Prostate gland (tissue), 2 donors: ENCODE results near the gene ZNF638. TPM values are rescaled to one million over a fixed set of nuclear protein-coding genes. Genes with fewer than 3 reads are reported as not detected.

Source experiments
- DNase-seq: peaks from one replicate; pipeline ENCODE4 v3.0.0-alpha.2; 2019; ENCODE audit warnings: low spot score
- H3K27ac ChIP-seq, 2 donors: fragments of 200-600 bp; sonication (generic); 2 replicates each; pipeline ENCODE4 v1.5.1; 2017 to 2019
- H3K27me3 ChIP-seq: fragments of 200-600 bp; sonication (generic); replicated peaks from 2 replicates; pipeline ENCODE4 v1.5.1; 2019; ENCODE audit not compliant: insufficient read depth
- H3K36me3 ChIP-seq, 2 donors: fragments of 200-600 bp; sonication (generic); 1 replicate in 1 of 2; 2 replicates in 1 of 2; pipeline versions ENCODE4 v1.5.1 to v1.8.1; 2017 to 2019
- H3K4me1 ChIP-seq: fragments of 200-600 bp; sonication (generic); replicated peaks from 2 replicates; pipeline ENCODE4 v1.5.1; 2019
- H3K4me3 ChIP-seq, 2 donors: fragments of 200-600 bp; sonication (generic); 2 replicates each; pipeline ENCODE4 v1.5.1; 2017 to 2019
- H3K9me3 ChIP-seq: fragments of 200-600 bp; sonication (generic); 2 replicates; pipeline ENCODE4 v1.5.1; 2017
- CTCF ChIP-seq, 4 experiments: fragments of 200-600 bp in 2 of 4; fragments of 450-650 bp in 2 of 4; sonication (generic) in 2 of 4; IDR thresholded peaks; 1 replicate in 3 of 4; 2 replicates in 1 of 4; pipeline ENCODE4 v1.5.1; 2016 to 2019; ENCODE audit warnings: antibody characterized with exemption in 4 of 4, mild to moderate bottlenecking in 2 of 4, moderate library complexity in 2 of 4
- POLR2A ChIP-seq: fragments of 450-650 bp; IDR thresholded peaks from one replicate; pipeline ENCODE4 v1.6.1; 2016; ENCODE audit warnings: antibody characterized with exemption, mild to moderate bottlenecking
- POLR2AphosphoS5 ChIP-seq: sonication (generic); formaldehyde crosslinking; IDR thresholded peaks from one replicate; pipeline ENCODE4 v1.6.1; 2017; ENCODE audit warnings: antibody characterized with exemption
- WGBS: methylation state at CpG from one replicate; pipeline ENCODE4 v1.1.5; 2018; 5-methylcytosine and 5-hydroxymethylcytosine counted together
- intact Hi-C: fragments of 100-400 bp; cut with DNase I; formaldehyde crosslinking; loops from one replicate; pipeline ENCODE4 v1.14.2; 2022
- total RNA-seq, 2 donors: library from RNA; depleted of rRNA; stranded (reverse); fragments of >200 nt; gene quantifications; one replicate each; pipeline ENCODE4 v1.1.0, GENCODE V29; 2016

The ZNF638 gene
- total RNA-seq, 2 donors from 2014 or later = 137 to 164 TPM

GRCh38 chr2:71474744-71475397 is 143.3 kb downstream of the ZNF638 start:
- no peaks in the 10 kb centered on the region for H3K27me3 ChIP-seq
- no peaks in the 10 kb centered on the region for H3K36me3 ChIP-seq
- no peak overlapping the region for H3K27ac ChIP-seq
- H3K4me1 ChIP-seq = no peaks in the 10 kb centered on the region
- 86% methylated on average over 10 of the region's 10 CpGs for whole genome bisulfite sequencing
- H3K4me3 ChIP-seq = no peak overlapping the region
- no peak for DNase-seq
- no peak for TF ChIP-seq POLR2AphosphoS5
- no peak for TF ChIP-seq POLR2A
- intact Hi-C loops = no loop called here
- no peaks in the 10 kb centered on the region for H3K9me3 ChIP-seq

GRCh38 chr2:71476495-71476894 is 144.9 kb downstream of the ZNF638 start:
- Histone ChIP-seq H3K27ac (no peak overlapping the region), H3K4me1 (no peaks in the 10 kb centered on the region), H3K27me3 (no peaks in the 10 kb centered on the region), H3K36me3 (no peaks in the 10 kb centered on the region), H3K9me3 (no peaks in the 10 kb centered on the region), H3K4me3 (no peak overlapping the region)
- WGBS = 58% methylated on average over 1 of the region's 1 CpG
- intact Hi-C loops = no loop called here
- no peak for TF ChIP-seq POLR2A
- no peak for TF ChIP-seq POLR2AphosphoS5
- TF ChIP-seq CTCF (IDR thresholded peaks at IDR 0.05) = no peak
- no peak for DNase-seq

- Histone ChIP-seq H3K4me1 (no peaks in the 10 kb centered on the region), H3K9me3 (no peaks in the 10 kb centered on the region), H3K27ac (no peak overlapping the region), H3K27me3 (no peaks in the 10 kb centered on the region), H3K36me3 (no peaks in the 10 kb centered on the region), H3K4me3 (no peak overlapping the region)
- 66% methylated on average over 6 of the region's 6 CpGs for WGBS
- no peak for DNase-seq
- TF ChIP-seq POLR2AphosphoS5 (no peak), CTCF (IDR thresholded peaks at IDR 0.05) (no peak), POLR2A (no peak)
- intact Hi-C loops = no loop called here
Observed at GRCh38 chr2:71477231-71477691, 145.7 kb downstream of the ZNF638 start.

GRCh38 chr2:71478806-71479205 is 147.2 kb downstream of the ZNF638 start:
- Histone ChIP-seq H3K36me3 (no peaks in the 10 kb centered on the region), H3K4me1 (no peaks in the 10 kb centered on the region), H3K4me3 (no peak overlapping the region), H3K27me3 (no peaks in the 10 kb centered on the region), H3K9me3 (no peaks in the 10 kb centered on the region), H3K27ac (no peak overlapping the region)
- intact Hi-C loops = no loop called here
- TF ChIP-seq POLR2AphosphoS5 (no peak), POLR2A (no peak), CTCF (IDR thresholded peaks at IDR 0.05) (no peak)
- WGBS = 70% methylated on average over 6 of the region's 6 CpGs
- DNase-seq = no peak

- Histone ChIP-seq H3K9me3 (no peaks in the 10 kb centered on the region), H3K4me1 (no peaks in the 10 kb centered on the region), H3K27me3 (no peaks in the 10 kb centered on the region), H3K4me3 (no peak overlapping the region), H3K27ac (no peak overlapping the region), H3K36me3 (no peaks in the 10 kb centered on the region)
- intact Hi-C loops = no loop called here
- DNase-seq = no peak
- no peak for TF ChIP-seq POLR2AphosphoS5
- TF ChIP-seq CTCF (IDR thresholded peaks at IDR 0.05) = no peak
- TF ChIP-seq POLR2A = no peak
- 97% methylated on average over 5 of the region's 5 CpGs for WGBS
Observed at GRCh38 chr2:71479261-71479660, 147.7 kb downstream of the ZNF638 start.
